LNCaP clone FGC (cell line): ENCODE measurements around the gene CDCA5.
A peak's percentile ranks its signal among the peaks of the same experiment; 100 is the strongest.

Source experiments
- DNase-seq: peaks from one replicate; pipeline ENCODE4 v3.0.0-alpha.2; 2011; ENCODE audit warnings: low read depth
- H3K4me3 ChIP-seq: 2 replicates; pipeline ENCODE4 v1.5.1; 2011; ENCODE audit warnings: mild to moderate bottlenecking, low read depth, low read length, control low read depth
- TF ChIP-seq, protein P1 (sequence below): IDR thresholded peaks from 2 replicates; pipeline ENCODE4 v1.5.1; 2012; ENCODE audit warnings: mild to moderate bottlenecking; ENCODE audit not compliant: control insufficient read depth, insufficient read depth; ENCODE audit errors: extremely low read depth

CDCA5 gene

DNA sequence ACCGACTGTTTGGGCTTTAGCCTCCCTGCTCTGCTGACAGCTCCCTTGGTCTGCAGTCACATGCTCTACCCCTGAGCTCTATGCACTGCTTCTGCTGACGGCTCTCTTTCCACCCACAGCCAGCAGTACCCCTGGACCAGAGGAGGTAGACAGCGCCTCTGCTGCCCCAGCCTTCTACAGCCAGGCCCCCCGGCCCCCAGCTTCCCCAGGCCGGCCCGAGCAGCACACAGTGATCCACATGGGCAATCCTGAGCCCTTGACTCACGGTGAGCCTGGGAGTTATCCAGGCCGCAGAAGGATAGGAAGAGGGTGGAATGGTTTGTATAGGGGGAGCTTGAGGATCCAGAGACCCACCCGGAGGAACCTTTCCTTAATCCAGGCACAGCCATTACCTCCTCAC lies 3.0 kb upstream of the CDCA5 start:
- TF ChIP-seq, protein P1, sequence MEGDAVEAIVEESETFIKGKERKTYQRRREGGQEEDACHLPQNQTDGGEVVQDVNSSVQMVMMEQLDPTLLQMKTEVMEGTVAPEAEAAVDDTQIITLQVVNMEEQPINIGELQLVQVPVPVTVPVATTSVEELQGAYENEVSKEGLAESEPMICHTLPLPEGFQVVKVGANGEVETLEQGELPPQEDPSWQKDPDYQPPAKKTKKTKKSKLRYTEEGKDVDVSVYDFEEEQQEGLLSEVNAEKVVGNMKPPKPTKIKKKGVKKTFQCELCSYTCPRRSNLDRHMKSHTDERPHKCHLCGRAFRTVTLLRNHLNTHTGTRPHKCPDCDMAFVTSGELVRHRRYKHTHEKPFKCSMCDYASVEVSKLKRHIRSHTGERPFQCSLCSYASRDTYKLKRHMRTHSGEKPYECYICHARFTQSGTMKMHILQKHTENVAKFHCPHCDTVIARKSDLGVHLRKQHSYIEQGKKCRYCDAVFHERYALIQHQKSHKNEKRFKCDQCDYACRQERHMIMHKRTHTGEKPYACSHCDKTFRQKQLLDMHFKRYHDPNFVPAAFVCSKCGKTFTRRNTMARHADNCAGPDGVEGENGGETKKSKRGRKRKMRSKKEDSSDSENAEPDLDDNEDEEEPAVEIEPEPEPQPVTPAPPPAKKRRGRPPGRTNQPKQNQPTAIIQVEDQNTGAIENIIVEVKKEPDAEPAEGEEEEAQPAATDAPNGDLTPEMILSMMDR, result no peak
- H3K4me3 ChIP-seq, result no peak overlapping the region
- no peak for DNase-seq

GRCh38 chr11:65085446-65085845 lies 1.6 kb upstream of the CDCA5 start:
- DNase-seq, result no peak

GRCh38 chr11:65084598-65085375 lies 947 bp upstream of the CDCA5 start:
- no peak for DNase-seq
- TF ChIP-seq, protein P1, result no peak
- H3K4me3 ChIP-seq, result peak overlapping the region; percentile 99

More at GRCh38 chr11:65085446-65085845, 1.6 kb upstream of the CDCA5 start:
- no peak overlapping the region for H3K4me3 ChIP-seq
- TF ChIP-seq, protein P1, result no peak

GRCh38 chr11:65083134-65083833 lies 556 bp downstream of the CDCA5 start:
- H3K4me3 ChIP-seq, result peak overlapping the region; percentile 99
- TF ChIP-seq, protein P1, result no peak
- DNase-seq, result no peak

DNA sequence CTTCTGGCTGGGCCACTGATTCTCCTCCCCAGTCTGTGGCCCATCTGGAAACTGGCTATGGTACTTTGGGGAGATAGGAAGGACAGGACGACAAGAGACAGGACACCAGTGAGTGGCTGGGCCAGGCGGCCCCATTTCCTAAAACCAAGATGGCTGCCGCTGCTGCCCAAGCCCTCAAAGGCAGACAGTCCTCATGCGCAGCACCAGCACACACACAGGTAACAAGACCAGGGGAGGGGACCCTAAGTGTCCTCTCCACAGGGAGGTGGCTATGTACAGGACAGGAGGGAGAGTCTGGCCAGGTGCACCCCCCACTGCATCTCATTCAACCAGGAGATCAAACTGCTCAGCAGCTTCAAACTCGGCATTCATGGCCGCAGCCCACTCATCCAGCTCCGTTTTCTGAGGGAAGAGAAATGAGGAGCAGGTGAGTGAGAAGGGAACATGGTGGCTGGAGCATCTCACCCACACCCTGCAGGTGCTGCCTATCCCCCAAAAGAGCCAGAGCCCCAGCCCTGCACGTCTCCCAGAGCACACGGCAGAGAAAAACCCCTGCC lies 5.0 kb downstream of the CDCA5 start:
- no peak overlapping the region for H3K4me3 ChIP-seq
- TF ChIP-seq, protein P1, result no peak
- DNase-seq, result no peak

DNA sequence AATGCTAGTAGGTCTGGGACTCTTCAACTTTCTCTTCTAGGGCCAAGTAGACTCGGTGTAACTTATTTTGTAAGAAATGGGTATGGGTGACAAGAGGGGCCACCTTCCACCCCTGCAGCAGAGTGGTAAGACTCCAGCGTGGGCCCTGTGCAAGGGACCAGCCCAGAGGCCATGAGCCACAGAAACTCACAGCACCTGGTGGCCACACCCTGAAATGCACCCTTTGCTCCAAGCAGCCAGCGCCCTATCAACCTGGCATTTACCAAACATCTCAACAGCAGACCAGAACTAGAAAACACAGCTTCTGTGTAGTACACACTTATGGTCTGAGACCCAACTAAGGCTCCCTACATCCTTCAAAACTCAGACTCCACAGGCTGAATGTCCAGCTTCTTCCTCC lies 5.7 kb downstream of the CDCA5 start:
- TF ChIP-seq, protein P1, result peak; percentile 53
- no peak for DNase-seq
- H3K4me3 ChIP-seq, result no peak overlapping the region
